Hypothalamus (tissue), 51 donors: ENCODE measurements around the gene TNFAIP8.

ENCODE experiments used
- DNase-seq, 51 donors: peaks; one replicate each; lab custom pipeline; 2025; lab: John Stamatoyannopoulos, UW

TNFAIP8 gene

GRCh38 chr5:119389288-119390030 is 33.6 kb downstream of the TNFAIP8 start:
- no peak for DNase-seq

GRCh38 chr5:119390404-119390803 is 34.6 kb downstream of the TNFAIP8 start:
- DNase-seq: no peak

- no peak for DNase-seq
Observed at GRCh38 chr5:119393201-119393691, 37.4 kb downstream of the TNFAIP8 start.

GRCh38 chr5:119393746-119394145 is 37.9 kb downstream of the TNFAIP8 start:
- no peak for DNase-seq

GRCh38 chr5:119395080-119395836 is 39.4 kb downstream of the TNFAIP8 start:
- DNase-seq: no peak

- no peak for DNase-seq
Observed at GRCh38 chr5:119396030-119396664, 40.3 kb downstream of the TNFAIP8 start.

- DNase-seq: no peak
Observed at GRCh38 chr5:119397518-119398380, 41.9 kb downstream of the TNFAIP8 start.

GRCh38 chr5:119398727-119399466 is 43.1 kb downstream of the TNFAIP8 start:
- peak in 2 of 51 donors; percentile 2 to 19 for DNase-seq

GRCh38 chr5:119400245-119400644 is 44.4 kb downstream of the TNFAIP8 start:
- DNase-seq: no peak

GRCh38 chr5:119402081-119402480 is 46.3 kb downstream of the TNFAIP8 start:
- DNase-seq: no peak

GRCh38 chr5:119402555-119402954 is 46.7 kb downstream of the TNFAIP8 start:
- no peak for DNase-seq

GRCh38 chr5:119404033-119404432 is 48.2 kb downstream of the TNFAIP8 start:
- DNase-seq: no peak

- no peak for DNase-seq
Observed at GRCh38 chr5:119405419-119405818, 49.6 kb downstream of the TNFAIP8 start.

- no peak for DNase-seq
Observed at GRCh38 chr5:119406551-119407110, 50.8 kb downstream of the TNFAIP8 start.

GRCh38 chr5:119409235-119409815 is 53.5 kb downstream of the TNFAIP8 start:
- no peak for DNase-seq

- DNase-seq: no peak
Observed at GRCh38 chr5:119410448-119411159, 54.8 kb downstream of the TNFAIP8 start.

GRCh38 chr5:119411361-119412278 is 55.8 kb downstream of the TNFAIP8 start:
- DNase-seq: peak in 41 of 51 donors; percentile 4 to 86 (median 30)
